ENCODE data around the gene JAK3.

The JAK3 gene

DNA sequence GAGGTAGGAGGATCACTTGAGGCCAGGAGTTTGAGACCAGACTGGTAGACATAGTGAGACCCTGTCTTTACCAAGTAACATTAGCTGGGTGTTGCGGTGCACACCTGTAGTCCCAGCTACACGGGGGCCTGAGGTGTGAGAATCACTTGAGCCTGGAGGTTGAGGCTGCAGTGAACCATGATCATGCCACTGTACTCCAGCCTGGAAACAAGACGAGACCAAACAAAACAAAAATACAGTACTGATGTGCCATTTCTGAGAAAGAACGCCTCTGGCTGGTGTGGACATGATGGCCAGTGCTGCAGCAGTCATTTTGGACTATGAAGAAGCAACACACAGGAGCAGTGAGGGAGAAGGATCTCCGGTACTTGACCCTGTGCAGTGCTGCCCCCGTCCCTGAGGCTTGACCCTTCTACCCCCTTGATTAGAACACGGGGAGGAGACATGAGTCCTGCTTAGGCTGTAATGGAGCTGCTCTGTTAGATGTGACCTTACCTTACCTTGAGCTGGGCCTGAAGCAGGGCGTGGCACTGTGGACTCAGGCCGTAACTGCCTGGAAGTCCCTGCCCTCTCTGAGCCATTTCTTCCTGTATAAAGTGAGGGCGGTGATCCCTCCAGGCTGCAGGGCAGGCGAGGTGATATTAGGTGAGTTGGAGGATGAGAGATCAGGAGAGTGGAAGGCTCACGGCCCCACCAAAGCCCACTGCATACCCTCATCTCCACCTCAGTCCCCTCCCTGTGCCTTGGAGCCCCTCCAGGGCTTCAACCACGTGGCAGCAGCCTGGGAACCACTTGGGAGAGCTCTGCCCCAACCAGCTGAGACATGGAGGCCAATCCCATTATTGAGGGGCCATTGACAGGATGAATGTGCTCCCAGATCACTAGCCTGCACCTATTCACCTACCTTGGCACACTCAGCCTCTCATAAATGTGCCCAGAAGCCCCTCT lies 17.9 kb upstream of the JAK3 start:
- DNase-seq = no peak

- no peak for DNase-seq
Observed at GRCh38 chr19:17863520-17864182, 15.9 kb upstream of the JAK3 start.

DNA sequence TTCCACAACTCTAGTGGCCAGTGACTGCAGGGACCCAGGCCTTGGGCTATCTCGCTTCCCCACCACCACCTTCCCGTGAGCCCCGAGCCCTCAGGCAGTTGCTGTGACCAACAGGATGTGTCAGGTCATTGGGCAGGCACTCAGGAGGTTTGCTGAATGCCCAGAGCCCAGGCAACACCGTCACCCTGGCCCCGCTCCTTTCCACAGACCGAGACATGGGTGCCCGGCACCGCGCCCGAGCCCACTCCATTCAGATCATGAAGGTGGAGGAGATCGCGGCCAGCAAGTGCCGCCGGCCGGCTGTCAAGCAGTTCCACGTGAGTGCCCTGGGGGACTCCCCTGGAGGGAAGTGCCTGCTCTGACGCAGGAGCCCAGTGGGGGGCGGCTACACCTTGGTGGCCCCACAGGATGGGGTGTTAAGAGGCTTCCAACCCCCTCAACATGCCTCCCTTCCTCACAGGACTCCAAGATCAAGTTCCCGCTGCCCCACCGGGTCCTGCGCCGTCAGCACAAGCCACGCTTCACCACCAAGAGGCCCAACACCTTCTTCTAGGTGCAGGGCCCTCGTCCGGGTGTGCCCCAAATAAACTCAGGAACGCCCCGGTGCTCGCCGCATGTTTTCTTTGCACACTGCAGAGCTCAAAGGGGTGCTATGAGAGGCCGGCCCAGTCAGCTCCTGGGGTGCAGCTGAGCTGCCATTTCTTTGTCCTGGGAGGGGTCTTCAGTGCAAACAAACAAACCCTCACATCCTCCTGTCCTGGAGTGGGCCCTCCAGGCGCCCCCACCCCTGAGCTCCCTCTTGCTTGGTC lies 15.1 kb upstream of the JAK3 start:
- DNase-seq = no peak

DNA sequence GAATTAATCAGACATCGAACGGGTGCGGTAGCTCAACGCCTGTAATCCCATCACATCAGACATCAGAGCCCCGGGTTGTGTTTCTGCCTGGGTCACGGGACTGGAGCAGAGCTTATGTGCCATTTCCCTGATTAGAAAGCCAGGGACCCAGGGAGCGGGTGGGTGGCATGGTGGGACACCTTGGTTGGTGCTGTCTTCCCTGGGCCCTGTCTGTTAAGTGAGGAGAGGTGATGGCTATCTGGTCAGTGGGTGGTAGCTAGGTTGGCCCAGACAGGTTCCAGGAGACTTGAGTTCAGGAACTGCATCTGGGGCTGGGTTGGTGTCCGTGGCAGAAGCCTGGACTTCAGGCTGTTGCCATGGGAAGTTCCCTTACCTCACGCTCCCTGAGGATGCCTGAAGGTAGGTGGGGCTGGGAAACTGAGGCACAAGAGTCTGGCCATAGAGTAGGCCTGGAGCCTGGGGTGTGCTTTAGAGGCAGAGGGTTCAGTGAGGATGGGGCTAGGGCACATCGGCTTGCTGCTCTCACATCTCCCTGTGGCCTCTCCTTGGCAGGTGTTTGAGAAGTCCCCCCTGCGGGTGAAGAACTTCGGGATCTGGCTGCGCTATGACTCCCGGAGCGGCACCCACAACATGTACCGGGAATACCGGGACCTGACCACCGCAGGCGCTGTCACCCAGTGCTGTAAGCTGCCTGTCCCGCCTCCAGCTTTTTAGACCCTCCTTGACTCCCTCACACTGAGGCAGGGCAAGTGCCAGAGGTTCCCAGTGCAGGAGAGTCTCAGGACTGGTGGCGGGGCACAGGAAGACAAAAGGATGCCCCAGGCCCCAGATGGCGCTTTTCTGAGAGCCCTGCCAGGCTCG lies 14.0 kb upstream of the JAK3 start:
- DNase-seq = no peak

- no peak for DNase-seq
Observed at GRCh38 chr19:17860993-17861360, 13.2 kb upstream of the JAK3 start.

- DNase-seq = no peak
Observed at GRCh38 chr19:17860331-17860992, 12.7 kb upstream of the JAK3 start.

GRCh38 chr19:17859533-17860330 lies 11.9 kb upstream of the JAK3 start, which contains the start of gene RPL18A:
Gene RPL18A (plus strand): TSS chr19:17859910. CDS start chr19:17859957, 47 bp downstream.
- DNase-seq = peak; percentile 97

DNA sequence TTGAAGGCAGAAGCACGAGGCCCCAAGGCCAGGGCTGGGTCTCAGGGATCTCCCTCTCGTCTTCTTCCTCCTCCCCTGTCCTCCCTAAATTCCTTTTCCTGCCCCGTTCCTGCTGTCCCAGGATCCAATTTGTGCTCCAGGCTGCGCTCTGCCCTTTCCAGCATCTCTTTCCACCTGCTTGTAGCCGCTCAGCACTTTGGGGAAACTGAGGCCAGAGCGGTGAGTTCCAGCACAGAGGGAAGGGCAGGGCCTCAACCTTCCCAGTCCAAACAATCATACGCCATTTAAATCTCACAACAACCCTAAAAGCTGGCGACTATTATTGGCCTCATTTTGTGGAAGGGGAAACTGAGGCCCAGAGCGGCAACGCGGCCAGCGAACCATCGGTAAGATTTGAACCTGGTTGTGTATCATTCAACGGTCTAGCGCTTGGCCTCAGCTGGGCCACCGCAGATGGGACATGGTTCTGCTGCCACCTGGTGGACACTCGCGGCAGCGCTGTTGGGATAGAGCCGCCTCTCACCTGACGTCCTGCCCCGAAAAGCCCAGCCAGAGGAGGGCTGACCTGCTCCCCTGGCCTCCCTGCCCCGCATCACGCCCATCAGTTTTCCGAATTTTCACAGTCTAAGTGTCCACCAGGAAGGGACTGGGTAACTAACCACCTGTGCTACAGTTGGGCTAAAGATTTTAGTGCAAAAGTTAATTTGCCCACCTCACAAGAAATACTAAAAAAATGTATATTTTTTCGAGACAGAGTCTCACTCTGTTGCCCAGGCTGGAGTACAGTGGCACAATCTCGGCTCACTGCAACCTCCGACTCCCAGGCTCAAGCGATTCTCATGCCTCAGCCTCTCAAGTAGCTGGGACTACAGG lies 7.7 kb upstream of the JAK3 start:
- peak; percentile 22 for DNase-seq

DNA sequence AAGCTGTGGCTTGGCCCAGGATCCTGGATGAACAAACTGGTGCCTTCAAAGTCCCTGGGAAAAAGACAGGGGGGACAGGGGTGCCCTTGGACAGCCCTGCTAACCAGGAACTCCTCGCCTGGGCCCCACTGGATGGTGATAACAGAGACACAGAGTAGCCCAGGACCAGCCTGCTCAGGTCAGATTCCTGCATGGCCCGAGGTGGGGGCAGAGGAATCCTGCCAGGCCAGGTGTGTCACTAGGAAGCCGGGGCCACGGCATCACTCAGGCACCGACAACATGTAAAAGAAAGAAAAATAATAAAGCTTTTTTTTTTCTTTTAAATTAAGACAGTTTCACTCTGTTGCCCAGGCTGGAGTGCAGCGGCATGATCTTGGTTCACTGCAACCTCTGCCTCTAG lies 6.3 kb upstream of the JAK3 start:
- no peak for DNase-seq

GRCh38 chr19:17848595-17849292 lies 962 bp upstream of the JAK3 start:
- no peak for DNase-seq

DNA sequence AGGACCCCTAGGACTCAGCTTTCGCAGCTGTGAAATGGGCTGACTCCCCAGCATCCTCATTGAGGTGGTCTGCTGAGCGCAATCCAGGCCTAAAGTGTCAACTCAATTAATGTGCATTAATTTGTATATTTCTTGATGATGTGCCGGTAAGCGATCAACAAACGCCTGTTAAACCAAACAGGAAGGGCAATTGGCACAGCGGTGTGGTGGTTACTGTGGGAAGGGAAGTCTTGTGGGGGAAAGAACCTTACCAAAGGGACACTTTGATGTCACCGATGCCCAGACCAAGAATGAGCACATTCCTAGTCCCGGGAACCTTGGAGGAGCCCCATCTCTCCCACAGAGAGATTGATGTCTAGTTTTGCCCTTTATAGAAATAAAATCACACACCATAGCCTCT lies 1.6 kb downstream of the JAK3 start:
- no peak for DNase-seq

GRCh38 chr19:17843908-17844490 lies 3.8 kb downstream of the JAK3 start:
- no peak for DNase-seq

- no peak for DNase-seq
Observed at GRCh38 chr19:17843292-17843827, 4.4 kb downstream of the JAK3 start.

- DNase-seq = no peak
Observed at GRCh38 chr19:17842663-17843291, 5.0 kb downstream of the JAK3 start.

DNA sequence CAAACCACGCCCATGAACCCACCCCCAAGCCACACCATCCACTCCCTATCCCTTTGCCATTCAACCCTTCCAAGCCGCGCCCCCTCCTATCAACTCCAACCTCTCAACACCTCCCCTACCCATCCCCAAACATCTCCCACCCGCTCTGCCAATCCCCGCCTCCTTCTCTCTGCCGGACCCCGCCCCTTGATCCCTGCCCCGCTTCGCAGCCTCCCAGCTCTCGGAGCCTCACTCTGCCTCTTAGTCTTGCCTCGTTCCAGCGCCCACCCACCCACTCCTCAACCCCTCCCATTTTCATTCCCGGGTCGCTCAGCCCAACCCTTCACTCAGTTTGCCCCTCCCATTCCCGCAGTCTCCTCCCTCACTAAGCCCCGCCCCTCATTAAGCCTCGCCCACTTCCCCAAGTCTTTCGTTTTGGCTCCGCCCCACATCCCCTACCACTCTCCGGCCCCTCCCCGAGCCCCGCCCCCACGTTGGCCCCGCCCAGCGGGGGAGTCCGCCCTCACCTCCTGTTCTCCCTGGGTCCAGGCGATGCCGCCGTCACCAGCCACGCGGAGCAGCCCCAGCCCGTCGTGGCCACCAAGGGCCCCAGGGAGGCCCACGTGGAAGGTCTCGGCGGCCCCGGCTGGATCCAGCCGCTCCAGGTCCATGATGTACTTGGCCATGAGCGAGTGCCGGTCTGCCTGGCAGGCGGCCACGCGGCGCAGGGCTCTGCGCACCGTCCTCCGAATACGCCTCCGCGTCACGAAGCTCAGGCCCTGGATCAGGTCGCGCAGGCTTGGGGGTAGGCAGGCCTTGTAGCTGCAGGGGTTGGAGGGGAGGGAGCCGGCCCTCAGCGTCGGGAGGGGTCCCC lies 5.7 kb downstream of the JAK3 start:
- DNase-seq = no peak

DNA sequence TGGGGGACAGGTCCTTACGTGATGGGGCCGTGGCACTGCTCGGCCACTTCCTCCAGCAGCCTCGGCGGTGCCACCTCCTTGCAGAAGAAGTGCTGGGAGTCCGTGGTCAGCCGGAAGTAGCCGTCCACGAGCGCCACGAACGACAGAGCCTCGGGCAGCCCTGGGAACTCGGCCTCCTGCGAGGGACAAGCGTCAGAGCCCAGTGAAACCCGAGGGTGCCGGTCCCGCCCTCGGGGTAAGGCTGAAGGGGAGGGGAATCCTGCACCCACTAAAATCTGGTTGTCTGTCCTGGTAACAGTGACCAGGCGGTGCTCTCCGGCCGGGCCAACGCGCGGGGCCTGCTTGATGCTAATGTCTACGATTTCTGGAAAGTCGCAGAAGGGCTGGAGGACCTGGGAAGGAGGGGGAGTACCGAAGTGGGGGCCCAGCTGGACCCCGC lies 6.4 kb downstream of the JAK3 start:
- no peak for DNase-seq

GRCh38 chr19:17840019-17840418 lies 7.8 kb downstream of the JAK3 start:
- no peak for DNase-seq
